SK-N-MC (cell line): ENCODE data around the gene ZNF516.

ENCODE experiments used
- EZH2 ChIP-seq: fragments of 200-600 bp; sonication (generic); IDR thresholded peaks from one replicate; pipeline ENCODE4 v1.6.1; 2017; ENCODE audit warnings: antibody characterized with exemption
- FOXP2 ChIP-seq: optimal IDR thresholded peaks from 2 replicates; pipeline ENCODE3; 2011; ENCODE audit warnings: mild to moderate bottlenecking, moderate library complexity; ENCODE audit not compliant: insufficient read depth; ENCODE audit errors: extremely low read length, control extremely low read depth
- POLR2AphosphoS5 ChIP-seq: IDR thresholded peaks from 2 replicates; pipeline ENCODE4 v1.6.1; 2012; ENCODE audit warnings: mild to moderate bottlenecking, low read depth, low read length, borderline replicate concordance

DNA sequence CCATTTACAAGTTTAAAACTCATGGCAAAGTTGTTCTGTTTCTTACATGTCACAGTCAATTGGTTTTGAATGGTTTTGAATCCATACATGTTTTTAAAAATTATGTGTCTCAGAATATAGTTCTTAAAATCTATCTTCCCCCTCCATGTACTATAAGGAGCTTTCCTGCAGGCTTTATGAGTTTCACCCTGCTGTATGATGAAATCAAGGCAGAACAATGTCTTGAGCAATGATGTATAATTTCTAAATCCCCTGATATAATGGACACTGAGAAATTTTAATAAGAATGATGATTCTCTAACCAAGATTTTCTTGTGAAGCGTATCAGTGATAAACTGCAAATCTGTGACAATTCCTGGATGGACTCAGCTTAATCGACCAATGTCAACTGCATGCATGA lies 10.6 kb upstream of the ZNF516 start:
- TF ChIP-seq EZH2: no peak
- no peak for TF ChIP-seq POLR2AphosphoS5
- no peak for TF ChIP-seq FOXP2
